SK-N-SH treated with all-trans-retinoic acid at 6 μM for 48 hours (cell line): ENCODE results near the gene TMC4.

ENCODE experiments used
- CSDC2 ChIP-seq: fragments of 250-450 bp; sonication (Bioruptor Pico); IDR thresholded peaks from 2 replicates; pipeline ENCODE4 v1.5.0; 2020; ENCODE audit warnings: mild to moderate bottlenecking, moderate library complexity
- TCF4 ChIP-seq: fragments of 250-450 bp; sonication (Bioruptor Pico); IDR thresholded peaks from 2 replicates; pipeline ENCODE4 v1.8.0; 2021; ENCODE audit warnings: mild to moderate bottlenecking, moderate library complexity, borderline replicate concordance
- ZNF8 ChIP-seq: fragments of 450-650 bp; formaldehyde crosslinking; IDR thresholded peaks from 2 replicates; pipeline ENCODE4 v1.5.0; 2020; ENCODE audit warnings: mild to moderate bottlenecking, moderate library complexity
- TF ChIP-seq, protein P1 (sequence below): fragments of 250-450 bp; sonication (Bioruptor Pico); IDR thresholded peaks from 2 replicates; pipeline ENCODE4 v1.8.0; 2020; ENCODE audit warnings: mild to moderate bottlenecking, moderate library complexity, borderline replicate concordance
- TF ChIP-seq, protein P2 (sequence below): fragments of 250-450 bp; sonication (Bioruptor Pico); IDR thresholded peaks from 2 replicates; pipeline ENCODE4 v1.5.1; 2021; ENCODE audit warnings: mild to moderate bottlenecking, moderate library complexity
- TF ChIP-seq, protein P3 (sequence below): fragments of 250-450 bp; sonication (Bioruptor Pico); IDR thresholded peaks from 2 replicates; pipeline ENCODE4 v1.8.0; 2021; ENCODE audit warnings: low read depth, mild to moderate bottlenecking, moderate library complexity, borderline replicate concordance

- TF ChIP-seq TCF4 (CRISPR knock-in tag): no peak
- TF ChIP-seq, protein P1, sequence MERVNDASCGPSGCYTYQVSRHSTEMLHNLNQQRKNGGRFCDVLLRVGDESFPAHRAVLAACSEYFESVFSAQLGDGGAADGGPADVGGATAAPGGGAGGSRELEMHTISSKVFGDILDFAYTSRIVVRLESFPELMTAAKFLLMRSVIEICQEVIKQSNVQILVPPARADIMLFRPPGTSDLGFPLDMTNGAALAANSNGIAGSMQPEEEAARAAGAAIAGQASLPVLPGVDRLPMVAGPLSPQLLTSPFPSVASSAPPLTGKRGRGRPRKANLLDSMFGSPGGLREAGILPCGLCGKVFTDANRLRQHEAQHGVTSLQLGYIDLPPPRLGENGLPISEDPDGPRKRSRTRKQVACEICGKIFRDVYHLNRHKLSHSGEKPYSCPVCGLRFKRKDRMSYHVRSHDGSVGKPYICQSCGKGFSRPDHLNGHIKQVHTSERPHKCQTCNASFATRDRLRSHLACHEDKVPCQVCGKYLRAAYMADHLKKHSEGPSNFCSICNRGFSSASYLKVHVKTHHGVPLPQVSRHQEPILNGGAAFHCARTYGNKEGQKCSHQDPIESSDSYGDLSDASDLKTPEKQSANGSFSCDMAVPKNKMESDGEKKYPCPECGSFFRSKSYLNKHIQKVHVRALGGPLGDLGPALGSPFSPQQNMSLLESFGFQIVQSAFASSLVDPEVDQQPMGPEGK (CRISPR knock-in tag): no peak
- no peak for TF ChIP-seq CSDC2 (CRISPR knock-in tag)
- TF ChIP-seq, protein P2, sequence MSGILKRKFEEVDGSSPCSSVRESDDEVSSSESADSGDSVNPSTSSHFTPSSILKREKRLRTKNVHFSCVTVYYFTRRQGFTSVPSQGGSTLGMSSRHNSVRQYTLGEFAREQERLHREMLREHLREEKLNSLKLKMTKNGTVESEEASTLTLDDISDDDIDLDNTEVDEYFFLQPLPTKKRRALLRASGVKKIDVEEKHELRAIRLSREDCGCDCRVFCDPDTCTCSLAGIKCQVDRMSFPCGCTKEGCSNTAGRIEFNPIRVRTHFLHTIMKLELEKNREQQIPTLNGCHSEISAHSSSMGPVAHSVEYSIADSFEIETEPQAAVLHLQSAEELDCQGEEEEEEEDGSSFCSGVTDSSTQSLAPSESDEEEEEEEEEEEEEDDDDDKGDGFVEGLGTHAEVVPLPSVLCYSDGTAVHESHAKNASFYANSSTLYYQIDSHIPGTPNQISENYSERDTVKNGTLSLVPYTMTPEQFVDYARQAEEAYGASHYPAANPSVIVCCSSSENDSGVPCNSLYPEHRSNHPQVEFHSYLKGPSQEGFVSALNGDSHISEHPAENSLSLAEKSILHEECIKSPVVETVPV (CRISPR knock-in tag): no peak
- TF ChIP-seq, protein P3, sequence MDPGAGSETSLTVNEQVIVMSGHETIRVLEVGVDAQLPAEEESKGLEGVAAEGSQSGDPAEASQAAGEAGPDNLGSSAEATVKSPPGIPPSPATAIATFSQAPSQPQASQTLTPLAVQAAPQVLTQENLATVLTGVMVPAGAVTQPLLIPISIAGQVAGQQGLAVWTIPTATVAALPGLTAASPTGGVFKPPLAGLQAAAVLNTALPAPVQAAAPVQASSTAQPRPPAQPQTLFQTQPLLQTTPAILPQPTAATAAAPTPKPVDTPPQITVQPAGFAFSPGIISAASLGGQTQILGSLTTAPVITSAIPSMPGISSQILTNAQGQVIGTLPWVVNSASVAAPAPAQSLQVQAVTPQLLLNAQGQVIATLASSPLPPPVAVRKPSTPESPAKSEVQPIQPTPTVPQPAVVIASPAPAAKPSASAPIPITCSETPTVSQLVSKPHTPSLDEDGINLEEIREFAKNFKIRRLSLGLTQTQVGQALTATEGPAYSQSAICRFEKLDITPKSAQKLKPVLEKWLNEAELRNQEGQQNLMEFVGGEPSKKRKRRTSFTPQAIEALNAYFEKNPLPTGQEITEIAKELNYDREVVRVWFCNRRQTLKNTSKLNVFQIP (CRISPR knock-in tag): no peak
- no peak for TF ChIP-seq ZNF8 (CRISPR knock-in tag)
Observed at GRCh38 chr19:54168174-54168917, 4.6 kb downstream of the TMC4 start.
